HG03064 (cell line): ENCODE results near the gene TTLL3.

Experiments used
- ATAC-seq: cut with Tn5 transposase; IDR thresholded peaks from one replicate; pipeline ENCODE4 v1.9.1; 2021; ENCODE audit warnings: low read depth; ENCODE audit not compliant: unreplicated experiment

TTLL3 gene

GRCh38 chr3:9781551-9781950 lies 28.5 kb upstream of the TTLL3 start:
- ATAC-seq: no peak

GRCh38 chr3:9781978-9782603 lies 28.0 kb upstream of the TTLL3 start:
- ATAC-seq: no peak

GRCh38 chr3:9782770-9783169 lies 27.3 kb upstream of the TTLL3 start:
- ATAC-seq: no peak

GRCh38 chr3:9783954-9784353 lies 26.1 kb upstream of the TTLL3 start:
- no peak for ATAC-seq

- no peak for ATAC-seq
Observed at GRCh38 chr3:9784965-9785364, 25.1 kb upstream of the TTLL3 start.

GRCh38 chr3:9785602-9786001 lies 24.5 kb upstream of the TTLL3 start:
- ATAC-seq: no peak

GRCh38 chr3:9786209-9786739 lies 23.8 kb upstream of the TTLL3 start:
- ATAC-seq: no peak

GRCh38 chr3:9786825-9787669 lies 23.0 kb upstream of the TTLL3 start:
- no peak for ATAC-seq

- no peak for ATAC-seq
Observed at GRCh38 chr3:9787714-9788113, 22.3 kb upstream of the TTLL3 start.

- ATAC-seq: no peak
Observed at GRCh38 chr3:9791127-9791526, 18.9 kb upstream of the TTLL3 start.

GRCh38 chr3:9791790-9792404 lies 18.2 kb upstream of the TTLL3 start:
- no peak for ATAC-seq

- ATAC-seq: peak; percentile 80
Observed at GRCh38 chr3:9792405-9793160, 17.5 kb upstream of the TTLL3 start, which contains the start of the genes ARPC4 and TADA3. Gene ARPC4 (plus strand): TSS chr3:9793082. CDS start chr3:9793122, 40 bp downstream. Gene TADA3 (minus strand): TSS chr3:9792473. CDS start chr3:9791466, 1,007 bp downstream.

GRCh38 chr3:9793161-9793781 lies 16.8 kb upstream of the TTLL3 start:
- ATAC-seq: peak; percentile 12

- no peak for ATAC-seq
Observed at GRCh38 chr3:9794400-9794799, 15.7 kb upstream of the TTLL3 start.

- ATAC-seq: no peak
Observed at GRCh38 chr3:9795207-9795606, 14.9 kb upstream of the TTLL3 start.

GRCh38 chr3:9797196-9797945 lies 12.7 kb upstream of the TTLL3 start:
- ATAC-seq: no peak

GRCh38 chr3:9800529-9800928 lies 9.5 kb upstream of the TTLL3 start:
- ATAC-seq: no peak

- no peak for ATAC-seq
Observed at GRCh38 chr3:9803494-9803893, 6.6 kb upstream of the TTLL3 start.

GRCh38 chr3:9804996-9805395 lies 5.1 kb upstream of the TTLL3 start:
- ATAC-seq: no peak
